Thyroid gland (tissue), 4 donors: ENCODE measurements around the gene KIF5C. TPM values are rescaled to one million over a fixed set of nuclear protein-coding genes. Genes with fewer than 3 reads are reported as not detected.

Experiments
- DNase-seq, 2 donors: peaks; one replicate each; pipeline ENCODE4 v3.0.0-alpha.2; 2019
- H3K27ac ChIP-seq, 3 donors: fragments of 200-600 bp; sonication (generic); 1 replicate in 2 of 3; 2 replicates in 1 of 3; pipeline ENCODE4 v1.5.1; 2016 to 2019; ENCODE audit warnings: mild to moderate bottlenecking in 1 of 3, moderate library complexity in 1 of 3
- H3K27me3 ChIP-seq: fragments of 200-600 bp; sonication (generic); one replicate; pipeline ENCODE4 v1.5.1; 2019
- H3K36me3 ChIP-seq, 2 donors: fragments of 200-600 bp; sonication (generic); one replicate each; pipeline ENCODE4 v1.5.1; 2016 to 2019
- H3K4me1 ChIP-seq, 2 donors: fragments of 200-600 bp; sonication (generic); one replicate each; pipeline ENCODE4 v1.5.1; 2017 to 2019
- H3K4me3 ChIP-seq, 3 donors: fragments of 200-600 bp; sonication (generic); replicated peaks in 1 of 3; 1 replicate in 2 of 3; 2 replicates in 1 of 3; pipeline ENCODE4 v1.5.1; 2016; ENCODE audit warnings: mild to moderate bottlenecking in 1 of 3
- H3K9me3 ChIP-seq: fragments of 200-600 bp; sonication (generic); one replicate; pipeline ENCODE4 v1.5.1; 2017
- POLR2A ChIP-seq, 2 donors: fragments of 450-650 bp; IDR thresholded peaks; one replicate each; pipeline ENCODE4 v1.6.1; 2017; ENCODE audit warnings: antibody characterized with exemption in 2 of 2, mild to moderate bottlenecking in 2 of 2, moderate library complexity in 1 of 2
- WGBS, 2 donors: methylation state at CpG; one replicate each; pipeline ENCODE4 v1.1.5; 2017; 5-methylcytosine and 5-hydroxymethylcytosine counted together
- intact Hi-C: fragments of 100-400 bp; cut with DNase I; formaldehyde crosslinking; loops from one replicate; pipeline ENCODE4 v1.15.1; 2023
- total RNA-seq, 4 donors: library from RNA; depleted of rRNA; stranded (reverse); fragments of >200 nt; gene quantifications; one replicate each; pipeline ENCODE4 v1.2.3, GENCODE V29; 2016
- TF ChIP-seq, protein P1 (sequence below), 6 experiments: fragments of 200-600 bp in 3 of 6; fragments of 450-650 bp in 3 of 6; sonication (generic) in 3 of 6; IDR thresholded peaks; one replicate each; pipeline ENCODE4 v1.5.1; 2016 to 2019; ENCODE audit warnings: antibody characterized with exemption in 6 of 6, mild to moderate bottlenecking in 2 of 6, inconsistent platforms in 1 of 6, moderate library complexity in 1 of 6

The KIF5C gene
- total RNA-seq, 4 donors from 2014 or later = 1.9 to 2.8 (median 2.3) TPM

DNA sequence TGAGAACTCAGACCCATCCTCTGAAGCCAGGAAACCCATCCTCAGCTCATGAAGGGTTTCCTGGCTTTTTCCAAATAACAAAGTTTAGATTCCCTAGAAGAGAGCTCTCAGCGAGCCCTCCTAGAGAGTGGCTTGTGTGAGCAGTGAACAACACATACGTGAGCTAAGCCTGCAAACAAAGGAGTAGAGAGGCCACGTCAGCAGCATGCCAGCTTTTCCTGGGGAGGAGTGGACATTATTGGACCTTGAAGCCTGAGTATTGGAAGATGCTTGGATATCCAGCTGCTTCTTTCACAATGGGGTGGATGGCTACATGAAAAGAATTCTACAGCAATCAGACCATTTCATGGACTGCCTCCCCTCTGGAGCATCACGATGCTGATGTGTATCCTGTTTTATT, 21.1 kb downstream of the KIF5C start:
- no peak for TF ChIP-seq POLR2A (IDR thresholded peaks at IDR 0.05)
- TF ChIP-seq, protein P1, sequence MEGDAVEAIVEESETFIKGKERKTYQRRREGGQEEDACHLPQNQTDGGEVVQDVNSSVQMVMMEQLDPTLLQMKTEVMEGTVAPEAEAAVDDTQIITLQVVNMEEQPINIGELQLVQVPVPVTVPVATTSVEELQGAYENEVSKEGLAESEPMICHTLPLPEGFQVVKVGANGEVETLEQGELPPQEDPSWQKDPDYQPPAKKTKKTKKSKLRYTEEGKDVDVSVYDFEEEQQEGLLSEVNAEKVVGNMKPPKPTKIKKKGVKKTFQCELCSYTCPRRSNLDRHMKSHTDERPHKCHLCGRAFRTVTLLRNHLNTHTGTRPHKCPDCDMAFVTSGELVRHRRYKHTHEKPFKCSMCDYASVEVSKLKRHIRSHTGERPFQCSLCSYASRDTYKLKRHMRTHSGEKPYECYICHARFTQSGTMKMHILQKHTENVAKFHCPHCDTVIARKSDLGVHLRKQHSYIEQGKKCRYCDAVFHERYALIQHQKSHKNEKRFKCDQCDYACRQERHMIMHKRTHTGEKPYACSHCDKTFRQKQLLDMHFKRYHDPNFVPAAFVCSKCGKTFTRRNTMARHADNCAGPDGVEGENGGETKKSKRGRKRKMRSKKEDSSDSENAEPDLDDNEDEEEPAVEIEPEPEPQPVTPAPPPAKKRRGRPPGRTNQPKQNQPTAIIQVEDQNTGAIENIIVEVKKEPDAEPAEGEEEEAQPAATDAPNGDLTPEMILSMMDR (IDR thresholded peaks at IDR 0.05) = no peak
- H3K4me1 ChIP-seq = no peaks in the 10 kb centered on the region
- WGBS, 2 donors = 56 to 59% methylated on average over 4 of the region's 4 CpGs
- H3K36me3 ChIP-seq = no peaks in the 10 kb centered on the region
- H3K9me3 ChIP-seq = no peaks in the 10 kb centered on the region
- DNase-seq = no peak
- H3K4me3 ChIP-seq = no peak overlapping the region
- H3K27me3 ChIP-seq = no peaks in the 10 kb centered on the region
- H3K27ac ChIP-seq = no peak overlapping the region
- intact Hi-C loops = no loop called here

DNA sequence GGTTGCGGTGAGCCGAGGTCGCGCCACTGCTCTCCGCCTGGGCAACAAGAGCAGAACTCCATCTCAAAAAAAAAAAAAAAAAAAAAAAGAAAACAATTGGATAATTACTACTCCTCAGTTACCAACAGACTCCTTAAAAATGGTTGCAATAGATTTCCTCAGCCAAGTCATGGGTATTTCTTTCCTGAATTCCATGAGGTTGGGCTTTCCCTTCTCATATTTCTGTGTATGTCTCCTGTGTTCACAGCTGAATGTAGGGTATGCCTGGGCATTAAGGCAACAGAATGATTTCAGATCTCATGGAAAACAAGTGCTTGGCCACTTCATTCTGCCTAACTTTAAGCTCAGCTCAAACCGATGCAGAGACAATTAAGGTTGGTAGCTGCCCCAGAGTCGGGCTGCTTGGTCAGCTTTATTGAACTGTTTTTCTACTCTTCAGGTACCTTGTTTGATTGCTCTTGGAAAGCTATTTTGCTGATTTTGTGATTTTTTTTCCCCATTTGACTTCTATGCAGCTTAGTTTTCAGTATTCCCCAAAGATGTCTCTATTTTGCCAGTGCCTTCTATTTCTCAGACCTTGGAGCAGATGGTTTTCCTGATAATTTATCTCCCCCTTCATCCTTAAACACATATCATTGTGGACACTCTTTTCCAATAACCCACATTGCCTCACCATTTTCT, 24.8 kb downstream of the KIF5C start:
- TF ChIP-seq POLR2A (IDR thresholded peaks at IDR 0.05) = no peak
- TF ChIP-seq, protein P1 (IDR thresholded peaks at IDR 0.05) = no peak
- H3K27me3 ChIP-seq = no peaks in the 10 kb centered on the region
- H3K4me3 ChIP-seq = no peak overlapping the region
- H3K9me3 ChIP-seq = no peaks in the 10 kb centered on the region
- DNase-seq = no peak
- WGBS, 2 donors = 91 to 96% methylated on average over 7 of the region's 7 CpGs
- H3K4me1 ChIP-seq = peaks cover 11 to 23% of the 10 kb centered on the region in 2 donors
- no peaks in the 10 kb centered on the region for H3K36me3 ChIP-seq
- no peak overlapping the region for H3K27ac ChIP-seq
- intact Hi-C loops = no loop called here

DNA sequence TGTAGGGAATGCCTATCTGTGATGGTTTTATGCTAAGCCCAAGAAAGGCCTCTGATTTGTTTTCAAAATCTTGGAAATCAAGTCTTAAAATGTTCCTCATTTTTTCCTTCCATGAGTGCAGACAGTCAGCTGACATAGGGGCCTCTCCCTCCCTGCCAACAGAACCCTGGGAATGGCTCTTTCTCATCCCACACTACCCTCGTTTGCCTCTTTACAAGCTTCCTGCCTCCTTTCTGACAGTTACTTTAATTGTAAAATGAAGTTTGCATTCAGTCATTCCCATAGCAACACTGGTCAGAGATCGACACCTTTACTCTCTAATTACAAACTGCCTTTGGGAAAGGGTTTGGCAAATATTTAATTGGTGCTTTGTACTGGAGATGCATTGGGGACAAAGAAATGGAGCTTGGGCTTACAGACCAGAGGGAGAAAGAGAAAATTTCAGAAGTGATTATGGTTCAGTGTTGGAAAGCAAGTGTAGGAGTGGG, 25.4 kb downstream of the KIF5C start:
- intact Hi-C loops = no loop called here
- Histone ChIP-seq H3K4me3 (no peak overlapping the region), H3K4me1 (peaks cover 11 to 23% of the 10 kb centered on the region in 2 donors), H3K36me3 (no peaks in the 10 kb centered on the region), H3K27me3 (no peaks in the 10 kb centered on the region), H3K27ac (no peak overlapping the region), H3K9me3 (no peaks in the 10 kb centered on the region)
- TF ChIP-seq, protein P1 (IDR thresholded peaks at IDR 0.05) = no peak
- no peak for TF ChIP-seq POLR2A (IDR thresholded peaks at IDR 0.05)
- WGBS, 2 donors = 78 to 91% methylated on average over 2 of the region's 2 CpGs
- DNase-seq = no peak

GRCh38 chr2:148901142-148901541, 26.1 kb downstream of the KIF5C start:
- peak in 1 of 2 donors; percentile 42 for DNase-seq
- TF ChIP-seq POLR2A (IDR thresholded peaks at IDR 0.05) = no peak
- TF ChIP-seq, protein P1 (IDR thresholded peaks at IDR 0.05) = no peak
- Histone ChIP-seq H3K27me3 (no peaks in the 10 kb centered on the region), H3K36me3 (no peaks in the 10 kb centered on the region), H3K4me1 (peaks cover 11 to 23% of the 10 kb centered on the region in 2 donors), H3K27ac (no peak overlapping the region), H3K9me3 (no peaks in the 10 kb centered on the region), H3K4me3 (no peak overlapping the region)
- intact Hi-C loops = no loop called here
- WGBS, 2 donors = 22 to 29% methylated on average over 1 of the region's 1 CpG

DNA sequence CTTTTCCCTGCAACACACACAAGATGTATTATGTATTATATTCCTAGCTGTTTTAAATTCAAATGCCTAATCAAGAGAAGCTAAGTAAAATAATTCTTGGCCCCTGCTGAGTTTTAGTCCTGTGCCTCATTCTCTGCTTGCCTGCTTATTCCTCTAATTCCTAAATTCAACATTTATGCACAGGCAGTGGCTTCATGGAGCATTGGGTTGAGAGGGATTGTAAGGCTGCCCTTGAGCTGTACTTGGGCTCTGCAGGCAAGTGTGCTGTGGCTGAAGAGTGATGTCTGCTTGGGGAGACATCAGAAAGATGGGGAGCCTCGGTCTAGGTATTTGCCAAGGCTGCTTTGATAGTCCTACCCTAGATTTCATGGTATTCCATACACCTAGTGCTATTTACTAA, 27.8 kb downstream of the KIF5C start:
- TF ChIP-seq POLR2A (IDR thresholded peaks at IDR 0.05) = no peak
- TF ChIP-seq, protein P1 (IDR thresholded peaks at IDR 0.05) = no peak
- WGBS, 2 donors = 50 to 69% methylated on average over 1 of the region's 1 CpG
- Histone ChIP-seq H3K9me3 (no peaks in the 10 kb centered on the region), H3K36me3 (no peaks in the 10 kb centered on the region), H3K4me1 (peaks cover 11 to 23% of the 10 kb centered on the region in 2 donors), H3K4me3 (no peak overlapping the region), H3K27ac (peak overlapping the region in 1 of 3 donors; percentile 17), H3K27me3 (no peaks in the 10 kb centered on the region)
- peak in 1 of 2 donors; percentile 9 for DNase-seq
- intact Hi-C loops = no loop called here
